Adrenal gland (tissue), 5 donors: ENCODE results near the gene SLAMF9.

Experiments
- POLR2A ChIP-seq, 2 donors: fragments of 450-650 bp; IDR thresholded peaks; one replicate each; pipeline ENCODE4 v1.6.1; 2017; ENCODE audit warnings: antibody characterized with exemption in 2 of 2, mild to moderate bottlenecking in 2 of 2, moderate library complexity in 1 of 2
- TF ChIP-seq, protein P1 (sequence below), 6 experiments: fragments of 450-650 bp in 4 of 6; fragments of 200-600 bp in 2 of 6; sonication (generic) in 1 of 6; IDR thresholded peaks; 1 replicate in 5 of 6; 2 replicates in 1 of 6; pipeline versions ENCODE4 v1.5.1 to v1.8.0; 2016 to 2021; ENCODE audit warnings: antibody characterized with exemption in 6 of 6, mild to moderate bottlenecking in 2 of 6, moderate library complexity in 1 of 6
- donor health status: DM: no; HTN: no; CAD: no.

DNA sequence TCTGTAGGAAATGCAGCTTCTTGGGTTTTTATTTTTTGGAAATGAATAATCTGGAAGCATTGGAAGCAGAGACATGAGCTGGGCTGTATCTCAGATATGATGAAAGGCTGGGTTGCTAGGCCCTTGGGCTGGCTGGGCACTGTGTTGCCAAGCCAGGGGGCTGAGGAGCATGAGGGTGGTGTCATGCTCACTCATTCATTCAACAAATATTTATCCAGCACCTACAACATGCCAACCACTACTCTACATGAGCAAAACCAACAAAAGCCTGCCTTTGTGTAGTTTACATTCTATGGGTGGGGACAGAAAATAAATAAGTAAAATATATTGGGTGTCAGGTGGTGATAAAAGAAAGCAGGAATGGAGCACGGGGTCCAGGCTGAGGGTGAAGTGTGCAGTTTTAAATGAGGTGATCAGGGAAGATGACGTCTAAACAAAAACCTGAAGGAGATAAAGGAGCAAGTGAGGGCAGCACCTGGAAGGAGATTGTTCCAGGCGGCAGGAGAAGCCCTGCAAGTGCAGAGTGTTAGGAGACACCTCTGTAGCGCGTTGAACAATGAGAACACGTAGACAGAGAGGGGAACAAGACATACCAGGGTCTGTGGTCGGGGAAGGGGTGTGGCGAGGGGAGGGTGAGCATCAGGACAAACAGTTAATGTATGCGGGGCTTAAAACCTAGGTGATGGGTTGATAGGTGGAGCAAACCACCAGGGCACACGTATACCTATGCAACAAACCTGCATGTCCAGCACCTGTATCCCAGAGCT, 39.6 kb downstream of the SLAMF9 start:
- TF ChIP-seq POLR2A (IDR thresholded peaks at IDR 0.05) = no peak
- TF ChIP-seq, protein P1, sequence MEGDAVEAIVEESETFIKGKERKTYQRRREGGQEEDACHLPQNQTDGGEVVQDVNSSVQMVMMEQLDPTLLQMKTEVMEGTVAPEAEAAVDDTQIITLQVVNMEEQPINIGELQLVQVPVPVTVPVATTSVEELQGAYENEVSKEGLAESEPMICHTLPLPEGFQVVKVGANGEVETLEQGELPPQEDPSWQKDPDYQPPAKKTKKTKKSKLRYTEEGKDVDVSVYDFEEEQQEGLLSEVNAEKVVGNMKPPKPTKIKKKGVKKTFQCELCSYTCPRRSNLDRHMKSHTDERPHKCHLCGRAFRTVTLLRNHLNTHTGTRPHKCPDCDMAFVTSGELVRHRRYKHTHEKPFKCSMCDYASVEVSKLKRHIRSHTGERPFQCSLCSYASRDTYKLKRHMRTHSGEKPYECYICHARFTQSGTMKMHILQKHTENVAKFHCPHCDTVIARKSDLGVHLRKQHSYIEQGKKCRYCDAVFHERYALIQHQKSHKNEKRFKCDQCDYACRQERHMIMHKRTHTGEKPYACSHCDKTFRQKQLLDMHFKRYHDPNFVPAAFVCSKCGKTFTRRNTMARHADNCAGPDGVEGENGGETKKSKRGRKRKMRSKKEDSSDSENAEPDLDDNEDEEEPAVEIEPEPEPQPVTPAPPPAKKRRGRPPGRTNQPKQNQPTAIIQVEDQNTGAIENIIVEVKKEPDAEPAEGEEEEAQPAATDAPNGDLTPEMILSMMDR (IDR thresholded peaks at IDR 0.05) = no peak
